ENCODE data around the gene APBA2.
"Not testable (repeated sequence)": the region's sequence is repeated elsewhere in the genome, so short reads cannot be mapped to it uniquely, and the experiment has no call there.

The APBA2 gene

GRCh38 chr15:28885630-28886430 lies at the start of gene APBA2:
TSS of gene APBA2 (plus strand) at chr15:28885974. CDS start at chr15:29053885, 167,911 bp downstream.
- DNase-seq, result peak in 2 of 4 experiments; percentile 18 to 54

- DNase-seq, result not testable (repeated sequence)
Observed at GRCh38 chr15:28840285-28840684, 45.5 kb upstream of the APBA2 start.

DNA sequence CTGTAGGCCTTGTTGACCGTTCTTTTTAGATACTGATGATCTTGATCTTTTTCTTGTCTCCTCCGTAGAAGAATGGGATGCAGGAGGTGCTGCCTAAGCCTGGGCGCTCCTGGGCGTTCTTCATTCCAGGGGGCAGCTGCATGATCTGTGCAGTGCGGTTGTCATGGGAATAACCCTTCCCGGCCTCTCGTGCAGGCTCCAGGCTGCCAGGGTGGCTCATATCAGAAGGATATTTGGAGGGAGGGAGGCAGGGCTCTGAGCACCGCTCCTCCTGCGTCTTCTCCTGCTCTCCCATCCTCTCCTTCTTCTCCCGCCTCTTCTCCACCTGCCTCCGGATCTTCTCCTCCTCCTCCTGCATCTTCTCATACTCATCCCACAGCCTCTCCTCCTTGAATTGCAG lies 43.6 kb upstream of the APBA2 start:
- DNase-seq, result not testable (repeated sequence)

- DNase-seq, result not testable (repeated sequence)
Observed at GRCh38 chr15:28843520-28843919, 42.3 kb upstream of the APBA2 start.

DNA sequence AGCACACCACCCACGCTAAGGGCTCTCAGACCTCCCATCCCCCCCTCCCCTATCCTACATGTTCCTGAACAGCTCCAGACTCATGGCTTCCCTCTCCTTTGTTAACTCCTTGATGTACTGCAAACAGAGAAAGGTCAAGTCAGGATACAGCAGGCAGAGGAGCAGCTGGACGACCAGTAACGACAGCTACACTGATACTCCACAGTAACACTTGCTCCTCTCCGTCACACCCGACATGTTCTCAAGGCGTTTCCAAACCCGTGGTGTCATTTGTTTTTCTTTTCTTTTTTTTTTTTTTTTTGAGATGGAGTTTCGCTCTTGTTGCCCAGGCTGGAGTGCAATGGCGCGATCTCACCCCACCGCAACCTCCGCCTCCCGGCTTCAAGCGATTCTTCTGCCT lies 41.6 kb upstream of the APBA2 start:
- not testable (repeated sequence) for DNase-seq

- not testable (repeated sequence) for DNase-seq
Observed at GRCh38 chr15:28847247-28847646, 38.5 kb upstream of the APBA2 start.

DNA sequence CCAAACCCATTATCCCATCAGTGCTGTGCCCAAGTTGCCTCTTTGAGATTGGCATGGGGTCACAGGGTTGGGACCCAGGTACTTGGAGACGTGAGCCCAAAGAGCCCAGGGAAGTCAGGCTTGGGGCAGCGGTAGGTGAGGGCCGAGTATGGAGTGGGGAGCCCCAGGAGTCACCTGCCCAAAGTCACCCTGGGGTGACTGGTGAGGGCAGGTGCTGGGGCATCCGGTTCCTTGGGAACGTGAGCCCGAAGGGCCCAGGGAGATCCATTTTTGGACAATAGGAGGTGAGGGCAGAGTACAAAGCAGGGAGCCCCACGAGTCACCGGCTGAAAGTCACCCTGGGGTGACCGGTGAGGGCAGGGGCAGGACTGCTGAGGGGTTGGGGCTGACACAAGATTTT lies 37.8 kb upstream of the APBA2 start:
- DNase-seq, result not testable (repeated sequence)

- DNase-seq, result not testable (repeated sequence)
Observed at GRCh38 chr15:28848521-28848920, 37.3 kb upstream of the APBA2 start, which contains the start of gene GOLGA6L7. TSS of gene GOLGA6L7 (minus strand) at chr15:28848644. CDS start at chr15:28848549, 95 bp downstream.

GRCh38 chr15:28849271-28849670 lies 36.5 kb upstream of the APBA2 start:
- not testable (repeated sequence) for DNase-seq

DNA sequence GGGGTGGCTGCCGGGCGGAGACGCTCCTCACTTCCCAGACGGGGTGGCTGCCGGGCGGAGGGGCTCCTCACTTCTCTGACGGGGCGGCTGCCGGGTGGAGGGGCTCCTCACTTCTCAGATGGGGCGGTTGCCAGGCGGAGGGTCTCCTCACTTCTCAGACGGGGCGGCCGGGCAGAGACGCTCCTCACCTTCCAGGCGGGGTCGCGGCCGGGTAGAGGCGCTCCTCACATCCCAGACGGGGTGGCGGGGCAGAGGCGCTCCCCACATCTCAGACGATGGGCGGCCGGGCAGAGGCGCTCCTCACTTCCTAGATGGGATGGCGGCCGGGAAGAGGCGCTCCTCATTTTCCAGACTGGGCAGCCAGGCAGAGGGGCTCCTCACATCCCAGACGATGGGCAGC lies 36.0 kb upstream of the APBA2 start:
- DNase-seq, result not testable (repeated sequence)

GRCh38 chr15:28853654-28854053 lies 32.1 kb upstream of the APBA2 start:
- not testable (repeated sequence) for DNase-seq

DNA sequence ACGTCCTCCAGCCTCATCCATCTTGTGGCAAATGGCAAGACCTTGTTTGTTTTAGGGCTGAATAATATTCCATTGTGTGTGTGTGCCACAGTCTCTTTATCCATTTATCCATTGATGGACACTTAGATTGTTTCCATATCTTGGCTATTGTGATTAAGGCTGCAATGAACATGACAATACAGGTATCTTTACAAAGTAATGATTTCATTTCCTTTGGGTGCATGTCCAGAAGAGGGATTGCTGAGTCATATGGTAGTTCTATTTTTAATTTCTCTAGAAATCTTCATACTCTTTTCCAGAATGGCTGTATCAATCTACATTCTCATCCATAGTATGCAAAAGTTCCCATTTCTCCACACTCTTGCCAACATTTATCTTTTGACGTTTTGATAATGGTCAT lies 31.2 kb upstream of the APBA2 start:
- not testable (repeated sequence) for DNase-seq

GRCh38 chr15:28861031-28861534 lies 24.7 kb upstream of the APBA2 start:
- no peak for DNase-seq

DNA sequence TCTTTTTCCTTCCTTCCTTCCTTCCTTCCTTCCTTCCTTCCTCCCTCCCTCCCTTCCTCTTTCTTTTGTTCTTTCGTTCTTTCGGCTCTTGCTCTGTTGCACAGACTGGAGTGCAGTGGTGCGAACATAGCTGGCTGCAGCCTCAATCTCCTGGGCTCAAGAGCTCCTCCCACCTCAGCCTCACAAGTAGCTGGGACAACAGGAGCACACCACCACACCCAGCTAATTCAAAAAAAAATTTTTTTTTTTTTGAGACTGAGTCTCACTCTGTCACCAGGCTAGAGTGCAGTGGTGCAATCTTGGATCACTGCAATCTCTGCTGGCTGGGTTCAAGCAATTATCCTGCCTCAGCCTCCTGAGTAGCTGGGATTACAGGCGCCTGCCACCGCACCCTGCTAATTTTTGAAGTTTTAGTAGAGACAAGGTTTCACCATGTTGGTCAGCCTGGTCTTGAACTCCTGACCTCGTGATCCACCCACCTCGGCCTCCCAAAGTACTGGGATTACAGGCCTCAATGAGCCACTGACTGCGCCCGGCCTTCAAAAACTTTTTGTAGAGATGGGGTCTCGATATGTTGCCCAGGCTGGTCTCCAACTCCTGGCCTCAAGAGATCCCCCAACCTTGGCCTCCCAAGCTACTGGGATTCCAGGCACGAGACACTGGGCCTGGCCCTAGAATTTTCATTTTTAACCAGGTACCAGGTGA lies 24.0 kb upstream of the APBA2 start:
- DNase-seq, result not testable (repeated sequence)

DNA sequence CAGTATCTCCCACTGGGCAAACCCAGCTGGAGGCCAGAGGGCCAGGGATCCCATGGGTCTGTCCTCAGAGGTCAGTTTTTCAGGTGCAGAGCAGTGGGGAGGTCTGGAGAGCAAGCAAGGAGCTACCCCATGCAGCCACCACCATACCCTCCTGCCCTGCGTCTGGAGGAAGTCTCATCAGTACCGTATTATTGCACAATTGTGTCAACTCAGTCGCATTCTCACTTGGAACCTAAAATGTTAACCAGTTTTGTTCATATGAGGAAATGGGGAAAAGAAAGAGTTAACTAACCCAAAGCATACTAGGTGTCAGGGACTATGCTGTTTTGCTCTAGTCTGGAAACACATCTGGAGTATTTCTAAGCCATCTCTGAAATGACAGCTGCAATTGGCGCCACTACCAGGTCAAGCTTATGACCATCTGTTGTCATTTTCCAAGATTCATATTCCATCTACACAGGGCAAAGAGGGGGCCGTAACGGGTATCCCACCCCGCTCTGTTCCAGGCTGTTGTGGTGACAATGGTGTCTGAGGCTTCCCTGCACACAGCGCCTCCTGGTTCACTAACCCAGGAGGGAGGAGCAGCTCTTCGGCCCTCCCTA lies 16.9 kb upstream of the APBA2 start:
- no peak for DNase-seq

DNA sequence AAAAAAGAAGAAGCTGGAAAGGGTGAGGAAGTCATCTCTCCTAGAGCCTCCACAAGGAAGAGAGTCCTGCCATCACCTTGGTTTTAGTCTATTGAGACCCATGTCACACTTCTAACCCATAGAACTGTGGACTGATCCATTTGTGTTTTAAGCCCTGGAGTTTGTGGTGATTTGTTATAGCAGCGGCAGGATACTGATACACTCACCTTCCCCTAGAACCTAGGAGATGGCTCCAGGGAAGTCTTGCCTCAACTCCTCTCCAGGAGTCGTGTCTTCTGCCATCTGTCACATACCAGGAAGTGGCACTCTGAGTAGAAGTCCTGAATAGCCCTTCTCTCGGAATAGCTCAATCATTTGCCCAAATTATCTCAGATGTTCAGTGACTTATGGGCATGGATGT lies 14.6 kb upstream of the APBA2 start:
- no peak for DNase-seq

GRCh38 chr15:28873006-28873405 lies 12.8 kb upstream of the APBA2 start:
- no peak for DNase-seq

- DNase-seq, result peak in 2 of 4 experiments; percentile 22 to 40
Observed at GRCh38 chr15:28873585-28874190, 12.1 kb upstream of the APBA2 start.

GRCh38 chr15:28875461-28876000 lies 10.2 kb upstream of the APBA2 start:
- no peak for DNase-seq

DNA sequence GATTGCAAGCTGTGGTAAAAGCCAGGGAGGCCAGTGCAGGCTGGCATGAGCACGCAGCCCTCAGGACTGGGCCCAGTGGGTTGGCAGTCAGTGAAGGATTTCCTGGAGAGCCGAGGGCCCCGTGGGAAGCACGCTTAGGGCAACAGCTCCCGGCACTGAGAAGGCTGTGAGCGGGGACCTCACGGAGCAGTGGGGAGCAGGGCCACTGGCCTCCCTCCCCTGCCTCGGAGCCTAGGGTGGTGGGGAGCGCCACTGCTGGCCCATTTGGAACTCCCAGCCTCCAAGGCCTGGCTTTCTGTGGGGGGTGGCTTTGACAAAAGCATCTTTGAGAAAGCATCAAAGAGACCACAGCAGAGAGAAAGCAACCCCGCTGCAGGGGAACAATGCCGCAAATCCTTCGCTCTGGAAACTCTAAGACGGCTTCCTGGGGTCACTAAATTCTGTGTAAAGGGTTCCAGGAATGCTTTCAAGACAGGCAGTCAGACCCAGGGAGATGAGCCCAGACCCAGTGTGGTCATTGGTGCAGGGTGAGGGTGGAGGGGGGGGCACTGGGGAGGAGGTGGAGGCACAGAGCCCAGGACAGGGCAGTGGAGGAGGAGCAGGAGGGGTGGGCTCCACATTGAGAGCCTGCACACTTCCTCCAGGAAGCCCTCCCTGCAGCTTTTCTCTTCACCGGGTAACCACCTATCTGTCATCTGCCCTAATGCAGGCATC lies 9.5 kb upstream of the APBA2 start:
- DNase-seq, result peak in 1 of 4 experiments; percentile 9

DNA sequence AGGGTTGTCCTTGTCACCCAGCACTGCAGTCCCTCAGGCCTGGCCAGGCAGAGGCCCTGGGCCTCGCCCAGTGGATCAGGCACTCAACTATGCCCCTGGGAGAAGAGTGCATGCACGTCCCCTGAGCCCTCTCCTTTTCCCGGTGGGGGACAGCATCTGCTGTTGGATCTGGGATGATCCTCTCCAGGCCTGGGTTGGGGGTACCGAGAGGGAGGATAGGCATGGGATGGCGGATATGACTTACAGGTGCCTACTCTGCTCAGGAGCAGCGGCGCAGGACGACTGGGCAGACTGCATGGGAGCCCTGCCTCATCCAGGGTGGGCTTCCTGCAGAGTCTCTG lies 9.0 kb upstream of the APBA2 start:
- no peak for DNase-seq

- DNase-seq, result no peak
Observed at GRCh38 chr15:28878209-28878608, 7.6 kb upstream of the APBA2 start.
